A549 (cell line): Measurements from ENCODE around the gene PPWD1.

Experiments used
- BHLHE40 ChIP-seq: IDR thresholded peaks from 2 replicates; pipeline ENCODE4 v1.6.1; 2012; ENCODE audit warnings: low read depth, low read length, inconsistent platforms
- EP300 ChIP-seq, 2 experiments: fragments of >200 bp; sonication (Bioruptor Twin); formaldehyde crosslinking; IDR thresholded peaks; 2 replicates in 1 of 2; 3 replicates in 1 of 2; pipeline ENCODE4 v1.6.1; 2016 to 2017
- HOXB5 ChIP-seq: fragments of 250-450 bp; sonication (Bioruptor Pico); IDR thresholded peaks from 2 replicates; pipeline ENCODE4 v1.5.0; 2020; ENCODE audit warnings: mild to moderate bottlenecking, moderate library complexity
- JUNB ChIP-seq: fragments of >200 bp; sonication (Bioruptor Twin); formaldehyde crosslinking; IDR thresholded peaks from 2 replicates; pipeline ENCODE4 v1.6.1; 2016
- MAZ ChIP-seq: fragments of 150-350 bp; IDR thresholded peaks from 2 replicates; pipeline ENCODE4 v1.6.1; 2014; ENCODE audit warnings: antibody characterized with exemption, low read depth, low read length, borderline replicate concordance
- POLR2A ChIP-seq: IDR thresholded peaks from 2 replicates; pipeline ENCODE4 v1.6.1; 2012; ENCODE audit warnings: mild to moderate bottlenecking, low read length
- TF ChIP-seq, protein P1 (sequence below): fragments of 450-650 bp; IDR thresholded peaks from 2 replicates; pipeline ENCODE4 v1.6.1; 2014; ENCODE audit warnings: antibody characterized with exemption
- TF ChIP-seq, protein P2 (sequence below): fragments of >200 bp; sonication (Bioruptor Twin); formaldehyde crosslinking; IDR thresholded peaks from 3 replicates; pipeline ENCODE4 v1.5.1; 2016

DNA sequence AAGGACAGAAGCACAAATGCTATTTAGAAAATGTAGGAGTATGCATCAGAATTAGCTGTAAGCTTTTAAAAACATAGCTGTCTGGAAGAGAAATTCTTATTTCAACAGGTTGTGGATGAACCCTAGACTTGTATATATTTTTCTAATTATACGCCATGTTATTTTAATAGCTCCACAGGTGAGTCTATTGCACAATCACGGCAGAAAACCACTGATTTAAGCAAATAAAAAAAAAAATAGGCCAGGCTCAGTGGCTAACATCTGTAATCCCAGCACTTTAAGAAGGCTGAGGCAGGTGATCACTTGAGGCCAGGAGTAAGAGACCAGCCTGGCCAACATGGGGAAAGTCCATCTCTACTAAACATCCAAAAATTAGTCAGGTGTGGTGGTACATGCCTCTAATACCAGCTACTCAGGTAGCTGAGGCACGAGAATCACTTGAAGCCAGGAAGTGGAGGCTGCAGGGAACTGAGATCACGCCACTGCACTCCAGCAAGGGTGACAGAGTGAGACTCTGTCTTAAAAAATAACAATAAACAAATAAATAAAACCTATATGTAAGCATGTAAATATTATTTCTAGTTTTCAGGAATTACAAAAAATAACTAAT, 49.3 kb downstream of the PPWD1 start:
- no peak for TF ChIP-seq POLR2A
- TF ChIP-seq, protein P1, sequence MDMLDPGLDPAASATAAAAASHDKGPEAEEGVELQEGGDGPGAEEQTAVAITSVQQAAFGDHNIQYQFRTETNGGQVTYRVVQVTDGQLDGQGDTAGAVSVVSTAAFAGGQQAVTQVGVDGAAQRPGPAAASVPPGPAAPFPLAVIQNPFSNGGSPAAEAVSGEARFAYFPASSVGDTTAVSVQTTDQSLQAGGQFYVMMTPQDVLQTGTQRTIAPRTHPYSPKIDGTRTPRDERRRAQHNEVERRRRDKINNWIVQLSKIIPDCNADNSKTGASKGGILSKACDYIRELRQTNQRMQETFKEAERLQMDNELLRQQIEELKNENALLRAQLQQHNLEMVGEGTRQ: no peak
- TF ChIP-seq, protein P2, sequence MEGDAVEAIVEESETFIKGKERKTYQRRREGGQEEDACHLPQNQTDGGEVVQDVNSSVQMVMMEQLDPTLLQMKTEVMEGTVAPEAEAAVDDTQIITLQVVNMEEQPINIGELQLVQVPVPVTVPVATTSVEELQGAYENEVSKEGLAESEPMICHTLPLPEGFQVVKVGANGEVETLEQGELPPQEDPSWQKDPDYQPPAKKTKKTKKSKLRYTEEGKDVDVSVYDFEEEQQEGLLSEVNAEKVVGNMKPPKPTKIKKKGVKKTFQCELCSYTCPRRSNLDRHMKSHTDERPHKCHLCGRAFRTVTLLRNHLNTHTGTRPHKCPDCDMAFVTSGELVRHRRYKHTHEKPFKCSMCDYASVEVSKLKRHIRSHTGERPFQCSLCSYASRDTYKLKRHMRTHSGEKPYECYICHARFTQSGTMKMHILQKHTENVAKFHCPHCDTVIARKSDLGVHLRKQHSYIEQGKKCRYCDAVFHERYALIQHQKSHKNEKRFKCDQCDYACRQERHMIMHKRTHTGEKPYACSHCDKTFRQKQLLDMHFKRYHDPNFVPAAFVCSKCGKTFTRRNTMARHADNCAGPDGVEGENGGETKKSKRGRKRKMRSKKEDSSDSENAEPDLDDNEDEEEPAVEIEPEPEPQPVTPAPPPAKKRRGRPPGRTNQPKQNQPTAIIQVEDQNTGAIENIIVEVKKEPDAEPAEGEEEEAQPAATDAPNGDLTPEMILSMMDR: no peak
- TF ChIP-seq HOXB5: no peak
- TF ChIP-seq EP300 (IDR thresholded peaks at IDR 0.05): no peak
- TF ChIP-seq BHLHE40: no peak
- no peak for TF ChIP-seq MAZ
- no peak for TF ChIP-seq JUNB
